Peyer's patch (tissue), 4 donors: Measurements from ENCODE around the gene KLHDC1.

ENCODE experiments used
- POLR2A ChIP-seq, 2 donors: fragments of 450-650 bp; IDR thresholded peaks; one replicate each; pipeline ENCODE4 v1.5.1; 2017; ENCODE audit warnings: antibody characterized with exemption in 2 of 2, mild to moderate bottlenecking in 2 of 2, moderate library complexity in 2 of 2
- TF ChIP-seq, protein P1 (sequence below), 6 experiments: fragments of 450-650 bp in 4 of 6; fragments of 200-600 bp in 2 of 6; sonication (generic) in 1 of 6; IDR thresholded peaks; one replicate each; pipeline ENCODE4 v1.5.1; 2017 to 2019; ENCODE audit warnings: antibody characterized with exemption in 6 of 6, mild to moderate bottlenecking in 3 of 6, moderate library complexity in 1 of 6

DNA sequence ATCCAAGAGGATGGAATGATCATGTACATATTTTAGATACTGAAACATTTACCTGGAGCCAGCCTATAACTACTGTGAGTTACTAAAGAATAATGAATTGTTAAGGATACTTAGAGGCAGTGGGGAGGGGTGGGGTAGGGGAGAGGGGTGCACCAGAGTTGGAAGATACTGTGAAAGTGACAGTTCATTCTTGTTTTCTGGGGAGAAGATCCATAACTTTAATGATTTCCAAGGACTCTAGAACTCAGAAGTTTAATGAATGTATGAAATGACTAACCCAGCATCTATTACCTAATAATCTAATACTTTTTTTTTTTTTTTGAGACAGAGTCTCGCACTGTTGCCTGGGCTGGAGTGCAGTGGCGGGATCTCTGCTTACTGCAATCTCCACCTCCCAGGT, 85.5 kb downstream of the KLHDC1 start:
- TF ChIP-seq, protein P1, sequence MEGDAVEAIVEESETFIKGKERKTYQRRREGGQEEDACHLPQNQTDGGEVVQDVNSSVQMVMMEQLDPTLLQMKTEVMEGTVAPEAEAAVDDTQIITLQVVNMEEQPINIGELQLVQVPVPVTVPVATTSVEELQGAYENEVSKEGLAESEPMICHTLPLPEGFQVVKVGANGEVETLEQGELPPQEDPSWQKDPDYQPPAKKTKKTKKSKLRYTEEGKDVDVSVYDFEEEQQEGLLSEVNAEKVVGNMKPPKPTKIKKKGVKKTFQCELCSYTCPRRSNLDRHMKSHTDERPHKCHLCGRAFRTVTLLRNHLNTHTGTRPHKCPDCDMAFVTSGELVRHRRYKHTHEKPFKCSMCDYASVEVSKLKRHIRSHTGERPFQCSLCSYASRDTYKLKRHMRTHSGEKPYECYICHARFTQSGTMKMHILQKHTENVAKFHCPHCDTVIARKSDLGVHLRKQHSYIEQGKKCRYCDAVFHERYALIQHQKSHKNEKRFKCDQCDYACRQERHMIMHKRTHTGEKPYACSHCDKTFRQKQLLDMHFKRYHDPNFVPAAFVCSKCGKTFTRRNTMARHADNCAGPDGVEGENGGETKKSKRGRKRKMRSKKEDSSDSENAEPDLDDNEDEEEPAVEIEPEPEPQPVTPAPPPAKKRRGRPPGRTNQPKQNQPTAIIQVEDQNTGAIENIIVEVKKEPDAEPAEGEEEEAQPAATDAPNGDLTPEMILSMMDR (IDR thresholded peaks at IDR 0.05): no peak
- TF ChIP-seq POLR2A (IDR thresholded peaks at IDR 0.05): no peak
